HG02763 (cell line): ENCODE results near the gene CNTNAP2.

Experiments
- ATAC-seq: cut with Tn5 transposase; IDR thresholded peaks from one replicate; pipeline ENCODE4 v1.9.1; 2021; ENCODE audit warnings: mild to moderate bottlenecking, moderate library complexity; ENCODE audit not compliant: unreplicated experiment

Gene CNTNAP2

GRCh38 chr7:148340438-148341280 is 2224.1 kb downstream of the CNTNAP2 start:
- ATAC-seq = no peak

- no peak for ATAC-seq
Measured at GRCh38 chr7:148344406-148344805, 2227.8 kb downstream of the CNTNAP2 start.

- ATAC-seq = no peak
Measured at GRCh38 chr7:148347981-148348380, 2231.4 kb downstream of the CNTNAP2 start.

- ATAC-seq = no peak
Measured at GRCh38 chr7:148348466-148348865, 2231.9 kb downstream of the CNTNAP2 start.

GRCh38 chr7:148356303-148356702 is 2239.7 kb downstream of the CNTNAP2 start:
- ATAC-seq = no peak

- no peak for ATAC-seq
Measured at GRCh38 chr7:148362541-148362940, 2245.9 kb downstream of the CNTNAP2 start.

GRCh38 chr7:148367731-148368475 is 2251.3 kb downstream of the CNTNAP2 start:
- no peak for ATAC-seq

GRCh38 chr7:148368562-148368961 is 2252.0 kb downstream of the CNTNAP2 start:
- ATAC-seq = no peak

GRCh38 chr7:148371280-148371937 is 2254.8 kb downstream of the CNTNAP2 start:
- ATAC-seq = no peak

GRCh38 chr7:148374396-148375259 is 2258.0 kb downstream of the CNTNAP2 start:
- ATAC-seq = no peak

GRCh38 chr7:148379677-148380076 is 2263.1 kb downstream of the CNTNAP2 start:
- no peak for ATAC-seq

GRCh38 chr7:148380596-148381419 is 2264.2 kb downstream of the CNTNAP2 start:
- no peak for ATAC-seq

GRCh38 chr7:148382596-148382995 is 2266.0 kb downstream of the CNTNAP2 start:
- ATAC-seq = no peak

GRCh38 chr7:148383651-148384050 is 2267.1 kb downstream of the CNTNAP2 start:
- no peak for ATAC-seq

- ATAC-seq = no peak
Measured at GRCh38 chr7:148385009-148385682, 2268.5 kb downstream of the CNTNAP2 start.

GRCh38 chr7:148390381-148390780 is 2273.8 kb downstream of the CNTNAP2 start:
- ATAC-seq = no peak

GRCh38 chr7:148391591-148391990 is 2275.0 kb downstream of the CNTNAP2 start:
- ATAC-seq = no peak

- no peak for ATAC-seq
Measured at GRCh38 chr7:148394582-148394981, 2278.0 kb downstream of the CNTNAP2 start.

GRCh38 chr7:148395352-148395811 is 2278.8 kb downstream of the CNTNAP2 start:
- no peak for ATAC-seq
